Kidney capillary endothelial cell (primary cell): Measurements from ENCODE around the gene ZNF80.

ENCODE experiments used
- DNase-seq: peaks from one replicate; pipeline ENCODE4 v3.0.0-alpha.2; 2018; ENCODE audit warnings: low spot score

The ZNF80 gene

GRCh38 chr3:114218578-114219185 is 18.7 kb downstream of the ZNF80 start:
- no peak for DNase-seq

GRCh38 chr3:114218006-114218405 is 19.4 kb downstream of the ZNF80 start:
- peak; percentile 21 for DNase-seq

GRCh38 chr3:114217266-114217665 is 20.1 kb downstream of the ZNF80 start:
- no peak for DNase-seq

GRCh38 chr3:114216186-114216970 is 21.0 kb downstream of the ZNF80 start:
- DNase-seq = no peak

GRCh38 chr3:114214542-114215341 is 22.6 kb downstream of the ZNF80 start:
- DNase-seq = no peak

GRCh38 chr3:114213627-114214541 is 23.5 kb downstream of the ZNF80 start:
- peak; percentile 87 for DNase-seq

- DNase-seq = peak; percentile 78
These were observed 24.1 kb downstream of the ZNF80 start for GRCh38 chr3:114213292-114213626.

- no peak for DNase-seq
These were observed 24.7 kb downstream of the ZNF80 start for GRCh38 chr3:114212646-114213045.

GRCh38 chr3:114207768-114208167 is 29.6 kb downstream of the ZNF80 start:
- no peak for DNase-seq

- no peak for DNase-seq
These were observed 31.0 kb downstream of the ZNF80 start for GRCh38 chr3:114206342-114206741.

GRCh38 chr3:114205541-114205940 is 31.8 kb downstream of the ZNF80 start:
- DNase-seq = no peak

GRCh38 chr3:114194750-114195149 is 42.6 kb downstream of the ZNF80 start:
- DNase-seq = no peak

GRCh38 chr3:114192136-114192535 is 45.2 kb downstream of the ZNF80 start:
- no peak for DNase-seq

GRCh38 chr3:114186501-114186900 is 50.9 kb downstream of the ZNF80 start:
- DNase-seq = no peak
